CD4-positive, CD25-positive, alpha-beta regulatory T cell (primary cell): Measurements from ENCODE around the gene DIAPH2. TPM values are rescaled to one million over a fixed set of nuclear protein-coding genes. Genes with fewer than 3 reads are reported as not detected.

ENCODE experiments used
- ATAC-seq, 2 donors: fragments of 150-1000 bp; cut with Tn5 transposase; one replicate each; pipeline ENCODE4 v1.10.0; 2021; ENCODE audit warnings: low read depth in 2 of 2, moderate number of reproducible peaks in 2 of 2, moderate library complexity in 1 of 2
- DNase-seq, 3 donors: peaks; one replicate each; pipeline versions ENCODE4 v3.0.0 to v3.0.0-alpha.2; 2012 to 2022; ENCODE audit warnings: mixed read lengths in 1 of 3
- H3K27ac ChIP-seq: one replicate; pipeline ENCODE4 v1.7.0; 2013; ENCODE audit warnings: mild to moderate bottlenecking, low read length; ENCODE audit not compliant: insufficient read depth, poor library complexity, severe bottlenecking
- H3K27me3 ChIP-seq: one replicate; pipeline ENCODE4 v1.7.0; 2013; ENCODE audit warnings: low read length; ENCODE audit not compliant: control insufficient read depth, insufficient read depth
- H3K36me3 ChIP-seq: one replicate; pipeline ENCODE4 v1.7.0; 2013; ENCODE audit warnings: mild to moderate bottlenecking, low read length, moderate library complexity; ENCODE audit not compliant: control insufficient read depth, insufficient read depth
- H3K4me1 ChIP-seq: 2 replicates; pipeline ENCODE4 v1.7.0; 2013; ENCODE audit warnings: mild to moderate bottlenecking, low read length; ENCODE audit not compliant: insufficient read depth, control insufficient read depth, poor library complexity, severe bottlenecking
- H3K4me3 ChIP-seq: one replicate; pipeline ENCODE4 v1.7.0; 2013; ENCODE audit warnings: low read depth, mild to moderate bottlenecking, low read length, moderate library complexity
- H3K9me3 ChIP-seq, 2 experiments: 1 replicate in 1 of 2; 2 replicates in 1 of 2; pipeline ENCODE4 v1.7.0; 2013; ENCODE audit warnings: low read length in 2 of 2, mild to moderate bottlenecking in 1 of 2, moderate library complexity in 1 of 2; ENCODE audit not compliant: control insufficient read depth in 2 of 2
- H3K27ac Mint-ChIP-seq, 3 donors: one replicate each; pipeline ENCODE4 v1.8.0; 2020 to 2022; ENCODE audit warnings: mild to moderate bottlenecking in 3 of 3, mixed read lengths in 3 of 3, moderate library complexity in 2 of 3
- H3K27me3 Mint-ChIP-seq: one replicate; pipeline ENCODE4 v1.8.0; 2022; ENCODE audit warnings: mild to moderate bottlenecking, mixed read lengths
- H3K36me3 Mint-ChIP-seq: one replicate; pipeline ENCODE4 v1.8.0; 2020; ENCODE audit warnings: mixed read lengths
- H3K4me1 Mint-ChIP-seq, 4 donors: one replicate each; pipeline ENCODE4 v1.8.0; 2020 to 2022; ENCODE audit warnings: mixed read lengths in 4 of 4, mild to moderate bottlenecking in 1 of 4
- H3K4me3 Mint-ChIP-seq, 4 donors: one replicate each; pipeline ENCODE4 v1.8.0; 2020 to 2022; ENCODE audit warnings: mild to moderate bottlenecking in 4 of 4, mixed read lengths in 4 of 4, moderate library complexity in 3 of 4
- H3K9me3 Mint-ChIP-seq, 7 donors: one replicate each; pipeline ENCODE4 v1.8.0; 2020 to 2022; ENCODE audit warnings: mixed read lengths in 7 of 7, mild to moderate bottlenecking in 3 of 7, moderate library complexity in 2 of 7
- polyA plus RNA-seq, 4 donors: library from polyadenylated mRNA; unstranded; fragments of 300-500 nt; fragmentation: Illumina TruSeq; gene quantifications; one replicate each; pipeline ENCODE4 v1.2.3, GENCODE V29; 2021
- total RNA-seq: library from RNA; stranded (reverse); gene quantifications from one replicate; pipeline ENCODE4 v1.2.3, GENCODE V29; 2022

Gene DIAPH2
- total and polyA plus RNA-seq, 5 donors from 2014 or later: 6.3 to 17.0 (median 6.6) TPM

DNA sequence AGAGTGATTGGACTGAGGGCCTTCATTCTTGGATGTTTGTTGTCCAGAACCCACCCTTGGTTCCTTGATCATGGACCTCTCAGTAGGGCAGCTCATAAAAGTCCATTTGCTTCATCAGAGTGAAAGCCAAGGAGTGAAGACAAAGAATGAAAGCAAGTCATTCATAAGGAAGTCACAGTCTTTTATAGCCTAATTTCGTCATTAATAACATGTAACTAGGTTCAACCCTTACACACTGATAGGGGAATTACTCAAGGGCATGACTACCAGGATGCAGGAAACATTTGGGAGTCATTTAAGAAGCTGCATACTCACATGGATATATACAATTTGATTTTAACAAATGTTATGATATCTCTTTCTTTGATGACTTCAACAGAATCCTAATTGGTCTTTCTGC is 294.3 kb downstream of the DIAPH2 start:
- Histone ChIP-seq H3K36me3 (no peaks in the 10 kb centered on the region), H3K27ac (no peak overlapping the region), H3K27me3 (no peaks in the 10 kb centered on the region), H3K4me3 (no peak overlapping the region), H3K9me3 (no peaks in the 10 kb centered on the region), H3K4me1 (no peaks in the 10 kb centered on the region)
- Mint-ChIP-seq H3K27me3 (no peaks in the 10 kb centered on the region), H3K27ac (no peak overlapping the region), H3K9me3 (peaks cover 0 to 1% (median 0%) of the 10 kb centered on the region in 7 donors), H3K36me3 (no peaks in the 10 kb centered on the region), H3K4me1 (no peaks in the 10 kb centered on the region), H3K4me3 (no peak overlapping the region)
- no peak for ATAC-seq
- DNase-seq: no peak

- DNase-seq (no peak), ATAC-seq (no peak)
- H3K4me1 Mint-ChIP-seq: no peaks in the 10 kb centered on the region
- no peak overlapping the region for H3K27ac Mint-ChIP-seq
- Histone ChIP-seq H3K36me3 (no peaks in the 10 kb centered on the region), H3K27me3 (no peaks in the 10 kb centered on the region), H3K4me1 (no peaks in the 10 kb centered on the region), H3K9me3 (no peaks in the 10 kb centered on the region), H3K27ac (no peak overlapping the region), H3K4me3 (no peak overlapping the region)
- H3K36me3 Mint-ChIP-seq: no peaks in the 10 kb centered on the region
- no peak overlapping the region for H3K4me3 Mint-ChIP-seq
- H3K27me3 Mint-ChIP-seq: no peaks in the 10 kb centered on the region
- no peaks in the 10 kb centered on the region for H3K9me3 Mint-ChIP-seq
Observed at GRCh38 chrX:96979766-96980165, 295.1 kb downstream of the DIAPH2 start.

DNA sequence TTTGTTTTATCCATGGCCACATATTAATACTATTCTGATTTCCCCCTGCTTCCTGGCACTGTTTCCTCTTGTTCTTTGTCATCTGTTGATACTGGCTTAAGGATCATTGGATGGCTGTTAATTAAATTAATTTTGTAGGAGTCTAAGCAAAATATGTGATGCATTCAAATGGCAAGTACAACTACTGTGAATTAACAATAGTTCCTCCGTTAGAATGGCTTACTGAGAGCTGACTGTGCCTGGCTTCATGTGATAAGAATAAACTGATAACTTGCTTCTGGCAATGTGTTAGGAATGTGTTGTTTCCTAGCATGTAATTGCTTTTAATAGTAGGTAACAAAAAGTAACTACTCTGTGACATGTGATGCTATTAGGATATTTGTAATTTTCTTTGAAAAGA is 297.5 kb downstream of the DIAPH2 start:
- Histone ChIP-seq H3K9me3 (no peaks in the 10 kb centered on the region), H3K36me3 (no peaks in the 10 kb centered on the region), H3K27me3 (no peaks in the 10 kb centered on the region), H3K27ac (no peak overlapping the region), H3K4me1 (no peaks in the 10 kb centered on the region), H3K4me3 (no peak overlapping the region)
- no peaks in the 10 kb centered on the region for H3K4me1 Mint-ChIP-seq
- no peak overlapping the region for H3K27ac Mint-ChIP-seq
- H3K9me3 Mint-ChIP-seq: no peaks in the 10 kb centered on the region
- no peaks in the 10 kb centered on the region for H3K27me3 Mint-ChIP-seq
- no peak for ATAC-seq
- no peaks in the 10 kb centered on the region for H3K36me3 Mint-ChIP-seq
- DNase-seq: no peak
- no peak overlapping the region for H3K4me3 Mint-ChIP-seq

- Mint-ChIP-seq H3K4me3 (no peak overlapping the region), H3K27ac (no peak overlapping the region), H3K27me3 (no peaks in the 10 kb centered on the region), H3K9me3 (no peaks in the 10 kb centered on the region), H3K4me1 (no peaks in the 10 kb centered on the region), H3K36me3 (no peaks in the 10 kb centered on the region)
- H3K27me3 ChIP-seq: no peaks in the 10 kb centered on the region
- no peaks in the 10 kb centered on the region for H3K36me3 ChIP-seq
- no peaks in the 10 kb centered on the region for H3K4me1 ChIP-seq
- ATAC-seq (no peak), DNase-seq (no peak)
- no peaks in the 10 kb centered on the region for H3K9me3 ChIP-seq
- no peak overlapping the region for H3K27ac ChIP-seq
- H3K4me3 ChIP-seq: no peak overlapping the region
Observed at GRCh38 chrX:96984538-96984937, 299.9 kb downstream of the DIAPH2 start.

GRCh38 chrX:96985046-96985445 is 300.4 kb downstream of the DIAPH2 start:
- Histone ChIP-seq H3K27ac (no peak overlapping the region), H3K27me3 (no peaks in the 10 kb centered on the region), H3K9me3 (no peaks in the 10 kb centered on the region), H3K4me1 (no peaks in the 10 kb centered on the region), H3K4me3 (no peak overlapping the region), H3K36me3 (no peaks in the 10 kb centered on the region)
- no peaks in the 10 kb centered on the region for H3K4me1 Mint-ChIP-seq
- H3K4me3 Mint-ChIP-seq: no peak overlapping the region
- H3K9me3 Mint-ChIP-seq: no peaks in the 10 kb centered on the region
- H3K36me3 Mint-ChIP-seq: no peaks in the 10 kb centered on the region
- ATAC-seq (no peak), DNase-seq (no peak)
- no peaks in the 10 kb centered on the region for H3K27me3 Mint-ChIP-seq
- H3K27ac Mint-ChIP-seq: no peak overlapping the region

- H3K27ac ChIP-seq: no peak overlapping the region
- Mint-ChIP-seq H3K9me3 (no peaks in the 10 kb centered on the region), H3K4me3 (no peak overlapping the region), H3K36me3 (no peaks in the 10 kb centered on the region), H3K27ac (no peak overlapping the region), H3K4me1 (no peaks in the 10 kb centered on the region), H3K27me3 (no peaks in the 10 kb centered on the region)
- H3K9me3 ChIP-seq: no peaks in the 10 kb centered on the region
- no peak for ATAC-seq
- H3K27me3 ChIP-seq: no peaks in the 10 kb centered on the region
- no peaks in the 10 kb centered on the region for H3K36me3 ChIP-seq
- DNase-seq: no peak
- no peak overlapping the region for H3K4me3 ChIP-seq
- H3K4me1 ChIP-seq: no peaks in the 10 kb centered on the region
Observed at GRCh38 chrX:96987228-96987627, 302.6 kb downstream of the DIAPH2 start.

GRCh38 chrX:96989830-96990571 is 305.4 kb downstream of the DIAPH2 start:
- Mint-ChIP-seq H3K9me3 (no peaks in the 10 kb centered on the region), H3K36me3 (no peaks in the 10 kb centered on the region), H3K4me3 (no peak overlapping the region), H3K27ac (no peak overlapping the region), H3K27me3 (no peaks in the 10 kb centered on the region), H3K4me1 (peaks cover 0 to 6% (median 0%) of the 10 kb centered on the region in 4 donors)
- H3K27ac ChIP-seq: no peak overlapping the region
- H3K4me3 ChIP-seq: no peak overlapping the region
- no peak for DNase-seq
- no peaks in the 10 kb centered on the region for H3K9me3 ChIP-seq
- H3K36me3 ChIP-seq: no peaks in the 10 kb centered on the region
- no peak for ATAC-seq
- no peaks in the 10 kb centered on the region for H3K4me1 ChIP-seq
- H3K27me3 ChIP-seq: no peaks in the 10 kb centered on the region

GRCh38 chrX:96994093-96994492 is 309.5 kb downstream of the DIAPH2 start:
- no peak overlapping the region for H3K27ac Mint-ChIP-seq
- DNase-seq (no peak), ATAC-seq (no peak)
- Histone ChIP-seq H3K36me3 (no peaks in the 10 kb centered on the region), H3K27me3 (no peaks in the 10 kb centered on the region), H3K4me3 (no peak overlapping the region), H3K9me3 (no peaks in the 10 kb centered on the region), H3K27ac (no peak overlapping the region), H3K4me1 (no peaks in the 10 kb centered on the region)
- no peaks in the 10 kb centered on the region for H3K36me3 Mint-ChIP-seq
- H3K4me1 Mint-ChIP-seq: peaks cover 0 to 6% (median 0%) of the 10 kb centered on the region in 4 donors
- H3K27me3 Mint-ChIP-seq: no peaks in the 10 kb centered on the region
- no peak overlapping the region for H3K4me3 Mint-ChIP-seq
- H3K9me3 Mint-ChIP-seq: no peaks in the 10 kb centered on the region
